K562 (cell line): Measurements from ENCODE around the gene LZTR1. TPM values are rescaled to one million over a fixed set of nuclear protein-coding genes. Genes with fewer than 3 reads are reported as not detected.

Experiments
- ARNT ChIP-seq, 2 experiments: fragments of 450-650 bp; IDR thresholded peaks; 2 replicates each; pipeline ENCODE4 v1.6.1; 2016; ENCODE audit warnings: mild to moderate bottlenecking in 1 of 2
- CBX3 ChIP-seq, 2 experiments: IDR thresholded peaks; 1 replicate in 1 of 2; 2 replicates in 1 of 2; pipeline ENCODE4 v1.6.1; 2012; ENCODE audit warnings: inconsistent platforms in 2 of 2, low read length in 2 of 2, borderline replicate concordance in 1 of 2, control low read depth in 1 of 2
- CTBP1 ChIP-seq: fragments of 450-650 bp; IDR thresholded peaks from 2 replicates; pipeline ENCODE4 v1.6.1; 2016; ENCODE audit warnings: borderline replicate concordance
- DACH1 ChIP-seq: fragments of 450-650 bp; IDR thresholded peaks from 2 replicates; pipeline ENCODE4 v1.6.1; 2018; ENCODE audit not compliant: partially characterized antibody
- EWSR1 ChIP-seq: fragments of 450-650 bp; IDR thresholded peaks from 2 replicates; pipeline ENCODE4 v1.6.1; 2018; ENCODE audit warnings: borderline replicate concordance, mild to moderate bottlenecking, low read depth, moderate library complexity; ENCODE audit not compliant: partially characterized antibody
- GTF2E2 ChIP-seq: fragments of 200-800 bp; sonication (Bioruptor generic); IDR thresholded peaks from 2 replicates; pipeline ENCODE4 v1.6.1; 2016; ENCODE audit warnings: missing genetic modification characterization, missing compliant biosample characterization
- IFI16 ChIP-seq: fragments of 250-450 bp; sonication (Bioruptor Pico); IDR thresholded peaks from 2 replicates; pipeline ENCODE4 v2.1.2; 2022; ENCODE audit warnings: mild to moderate bottlenecking, inconsistent platforms
- KAT2B ChIP-seq: IDR thresholded peaks from one replicate; pipeline ENCODE4 v1.6.1; 2012; ENCODE audit warnings: low read depth, mild to moderate bottlenecking, control low read depth, inconsistent platforms, low read length, moderate library complexity
- L3MBTL2 ChIP-seq: fragments of 450-650 bp; IDR thresholded peaks from 2 replicates; pipeline ENCODE4 v1.6.1; 2016; ENCODE audit warnings: mild to moderate bottlenecking, moderate library complexity
- MYNN ChIP-seq, 2 experiments: sonication (generic); formaldehyde crosslinking in 1 of 2; IDR thresholded peaks; 2 replicates each; pipeline versions ENCODE4 v1.5.0 to v1.6.1; 2016 to 2020; ENCODE audit warnings: antibody characterized with exemption in 1 of 2, missing genetic modification reagents in 1 of 2
- PHF20 ChIP-seq: fragments of 450-650 bp; IDR thresholded peaks from 2 replicates; pipeline ENCODE4 v1.6.1; 2018; ENCODE audit not compliant: partially characterized antibody
- POLR2A ChIP-seq: fragments of 450-650 bp; conservative IDR thresholded peaks from 2 replicates; pipeline ENCODE4 v1.6.1; 2016
- PREB ChIP-seq: sonication (generic); formaldehyde crosslinking; IDR thresholded peaks from 2 replicates; pipeline ENCODE4 v1.8.1; 2023; ENCODE audit warnings: mild to moderate bottlenecking, missing genetic modification reagents
- RBM14 ChIP-seq: fragments of 200-400 bp; formaldehyde crosslinking; IDR thresholded peaks from 2 replicates; pipeline ENCODE4 v1.6.1; 2018; ENCODE audit warnings: low read depth, mild to moderate bottlenecking, low read length, moderate library complexity, borderline replicate concordance; ENCODE audit not compliant: insufficient read depth
- SAFB ChIP-seq: fragments of 200-400 bp; formaldehyde crosslinking; IDR thresholded peaks from 2 replicates; pipeline ENCODE4 v1.6.1; 2017; ENCODE audit warnings: low read depth, low read length, borderline replicate concordance
- SP1 ChIP-seq: sonication (generic); formaldehyde crosslinking; IDR thresholded peaks from 2 replicates; pipeline ENCODE4 v1.8.1; 2022; ENCODE audit warnings: mild to moderate bottlenecking, missing genetic modification reagents
- STAG1 ChIP-seq: sonication (generic); formaldehyde crosslinking; IDR thresholded peaks from 2 replicates; pipeline ENCODE4 v1.5.0; 2020; ENCODE audit warnings: missing genetic modification reagents, borderline replicate concordance
- ZBTB17 ChIP-seq: fragments of 450-650 bp; formaldehyde crosslinking; IDR thresholded peaks from 2 replicates; pipeline ENCODE4 v1.4.0; 2020; ENCODE audit warnings: mild to moderate bottlenecking
- ZNF639 ChIP-seq, 2 experiments: fragments of 200-800 bp in 1 of 2; sonication (Bioruptor generic) in 1 of 2; sonication (generic) in 1 of 2; formaldehyde crosslinking in 1 of 2; IDR thresholded peaks in 1 of 2; conservative IDR thresholded peaks in 1 of 2; 2 replicates each; pipeline versions ENCODE4 v1.5.0 to v1.6.1; 2016 to 2020; ENCODE audit warnings: missing compliant biosample characterization in 1 of 2, missing genetic modification characterization in 1 of 2, missing genetic modification reagents in 1 of 2
- polyA plus RNA-seq, 8 experiments: library from polyadenylated mRNA; depleted of rRNA in 4 of 8; stranded (reverse) in 5 of 8; unstranded in 3 of 8; fragments of >200 nt; fragmentation: Nextera tagmentation in 2 of 8; fragmentation: Illumina TruSeq in 1 of 8; extraction: Ambion mirVana in 2 of 8; extraction: Trizol in 1 of 8; gene quantifications; 2 replicates each; pipeline versions ENCODE4 v1.2.1 to v1.2.3, GENCODE V29; 2011 to 2014; ENCODE audit warnings: inconsistent platforms in 1 of 8, missing spikeins in 1 of 8
- total RNA-seq, 7 experiments: library from RNA; depleted of rRNA in 6 of 7; stranded (reverse); fragments of >200 nt in 6 of 7; fragmentation: Illumina TruSeq in 2 of 7; extraction: Trizol in 2 of 7; gene quantifications; 2 replicates each; pipeline versions ENCODE4 v1.2.1 to v1.2.3, GENCODE V29; 2011 to 2021; ENCODE audit warnings: low replicate concordance in 1 of 7
- TF ChIP-seq, protein P1 (sequence below), 2 experiments: fragments of 450-650 bp; IDR thresholded peaks; 2 replicates each; pipeline ENCODE4 v1.6.1; 2016
- TF ChIP-seq, protein P2 (sequence below): sonication (generic); formaldehyde crosslinking; IDR thresholded peaks from 2 replicates; pipeline ENCODE4 v1.8.0; 2023; ENCODE audit warnings: mild to moderate bottlenecking, missing genetic modification reagents
- TF ChIP-seq, protein P3 (sequence below): sonication (generic); formaldehyde crosslinking; IDR thresholded peaks from 2 replicates; pipeline ENCODE4 v1.8.0; 2022; ENCODE audit warnings: mild to moderate bottlenecking, missing genetic modification reagents

Gene LZTR1
- total and polyA plus RNA-seq, 9 of the 15 experiments (the other 6 are each of a cell fraction or from before 2014, with no cell fraction given): 2.2 to 135 (median 63.0) TPM

DNA sequence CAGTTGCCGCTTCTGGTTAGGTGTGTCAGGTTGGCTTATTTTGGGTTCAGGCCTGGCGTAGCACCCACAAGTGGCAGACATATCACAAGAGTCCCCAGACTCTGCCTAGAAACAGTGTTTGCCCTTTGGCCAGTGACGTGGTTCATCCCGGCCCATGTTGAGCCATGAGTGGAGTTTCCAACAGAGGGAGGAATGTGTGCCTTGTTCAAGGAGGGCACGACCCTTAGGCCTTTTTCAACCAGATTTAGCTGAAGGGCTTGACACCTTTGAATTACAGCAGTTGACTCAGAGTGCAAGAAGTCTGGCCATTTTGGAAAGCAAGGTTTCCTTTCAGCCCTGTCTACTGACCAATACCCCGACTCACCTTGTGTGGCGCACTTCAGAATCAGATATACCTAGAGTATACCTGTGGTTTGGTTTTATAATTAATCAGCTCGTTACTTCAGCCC lies 30.1 kb upstream of the LZTR1 start (continued):
- TF ChIP-seq PREB (no peak), CBX3 (IDR thresholded peaks at IDR 0.05; ENCODE audit: borderline replicate concordance in 1 of 2, low read length in 2 of 2) (peak in 1 of 2 experiments; percentile 67; a peak in 1 of 3 replicates), ZNF639 (CRISPR knock-in tag; conservative IDR thresholded peaks at IDR 0.05 in 1 of 2, IDR thresholded peaks at IDR 0.05 in 1 of 2) (no peak), L3MBTL2 (no peak), STAG1 (CRISPR knock-in tag) (peak; percentile 36; the same call in 1 of the 2 replicates), GTF2E2 (tag) (no peak), MYNN (IDR thresholded peaks at IDR 0.05) (no peak), MYNN (CRISPR knock-in tag; IDR thresholded peaks at IDR 0.05) (no peak), EWSR1 (no peak), SP1 (0 out of 2 replicates have a peak, but pooled peaks have one; percentile 44), DACH1 (no peak), CTBP1 (no peak), SAFB (no peak), PHF20 (no peak), RBM14 (no peak), ARNT (IDR thresholded peaks at IDR 0.05) (no peak), POLR2A (peak; percentile 29; the same call in 1 of the 2 replicates), IFI16 (CRISPR knock-in tag) (no peak), ZBTB17 (CRISPR knock-in tag) (peak; percentile 34; the same call in 1 of the 2 replicates), KAT2B (no peak)
- TF ChIP-seq, protein P1, sequence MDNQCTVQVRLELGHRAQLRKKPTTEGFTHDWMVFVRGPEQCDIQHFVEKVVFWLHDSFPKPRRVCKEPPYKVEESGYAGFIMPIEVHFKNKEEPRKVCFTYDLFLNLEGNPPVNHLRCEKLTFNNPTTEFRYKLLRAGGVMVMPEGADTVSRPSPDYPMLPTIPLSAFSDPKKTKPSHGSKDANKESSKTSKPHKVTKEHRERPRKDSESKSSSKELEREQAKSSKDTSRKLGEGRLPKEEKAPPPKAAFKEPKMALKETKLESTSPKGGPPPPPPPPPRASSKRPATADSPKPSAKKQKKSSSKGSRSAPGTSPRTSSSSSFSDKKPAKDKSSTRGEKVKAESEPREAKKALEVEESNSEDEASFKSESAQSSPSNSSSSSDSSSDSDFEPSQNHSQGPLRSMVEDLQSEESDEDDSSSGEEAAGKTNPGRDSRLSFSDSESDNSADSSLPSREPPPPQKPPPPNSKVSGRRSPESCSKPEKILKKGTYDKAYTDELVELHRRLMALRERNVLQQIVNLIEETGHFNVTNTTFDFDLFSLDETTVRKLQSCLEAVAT (IDR thresholded peaks at IDR 0.05): no peak
- TF ChIP-seq, protein P2, sequence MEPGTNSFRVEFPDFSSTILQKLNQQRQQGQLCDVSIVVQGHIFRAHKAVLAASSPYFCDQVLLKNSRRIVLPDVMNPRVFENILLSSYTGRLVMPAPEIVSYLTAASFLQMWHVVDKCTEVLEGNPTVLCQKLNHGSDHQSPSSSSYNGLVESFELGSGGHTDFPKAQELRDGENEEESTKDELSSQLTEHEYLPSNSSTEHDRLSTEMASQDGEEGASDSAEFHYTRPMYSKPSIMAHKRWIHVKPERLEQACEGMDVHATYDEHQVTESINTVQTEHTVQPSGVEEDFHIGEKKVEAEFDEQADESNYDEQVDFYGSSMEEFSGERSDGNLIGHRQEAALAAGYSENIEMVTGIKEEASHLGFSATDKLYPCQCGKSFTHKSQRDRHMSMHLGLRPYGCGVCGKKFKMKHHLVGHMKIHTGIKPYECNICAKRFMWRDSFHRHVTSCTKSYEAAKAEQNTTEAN (CRISPR knock-in tag): no peak
- TF ChIP-seq, protein P3, sequence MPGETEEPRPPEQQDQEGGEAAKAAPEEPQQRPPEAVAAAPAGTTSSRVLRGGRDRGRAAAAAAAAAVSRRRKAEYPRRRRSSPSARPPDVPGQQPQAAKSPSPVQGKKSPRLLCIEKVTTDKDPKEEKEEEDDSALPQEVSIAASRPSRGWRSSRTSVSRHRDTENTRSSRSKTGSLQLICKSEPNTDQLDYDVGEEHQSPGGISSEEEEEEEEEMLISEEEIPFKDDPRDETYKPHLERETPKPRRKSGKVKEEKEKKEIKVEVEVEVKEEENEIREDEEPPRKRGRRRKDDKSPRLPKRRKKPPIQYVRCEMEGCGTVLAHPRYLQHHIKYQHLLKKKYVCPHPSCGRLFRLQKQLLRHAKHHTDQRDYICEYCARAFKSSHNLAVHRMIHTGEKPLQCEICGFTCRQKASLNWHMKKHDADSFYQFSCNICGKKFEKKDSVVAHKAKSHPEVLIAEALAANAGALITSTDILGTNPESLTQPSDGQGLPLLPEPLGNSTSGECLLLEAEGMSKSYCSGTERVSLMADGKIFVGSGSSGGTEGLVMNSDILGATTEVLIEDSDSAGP (CRISPR knock-in tag): no peak
